WI38 (cell line): ENCODE data around the gene RAB11FIP3.
"Not testable (repeated sequence)": the region's sequence is repeated elsewhere in the genome, so short reads cannot be mapped to it uniquely, and the experiment has no call there.

Experiments
- H3K4me3 ChIP-seq: 2 replicates; pipeline ENCODE4 v1.5.1; 2011; ENCODE audit warnings: low read depth, mild to moderate bottlenecking, control low read depth, low read length
- CTCF ChIP-seq: IDR thresholded peaks from 2 replicates; pipeline ENCODE4 v1.5.1; 2012; ENCODE audit warnings: low read depth, mild to moderate bottlenecking, control low read depth, low read length

Gene RAB11FIP3

GRCh38 chr16:505479-506245, 80.2 kb downstream of the RAB11FIP3 start:
- no peak for TF ChIP-seq CTCF
- no peak overlapping the region for H3K4me3 ChIP-seq

GRCh38 chr16:506246-506546, 80.7 kb downstream of the RAB11FIP3 start:
- H3K4me3 ChIP-seq: no peak overlapping the region
- no peak for TF ChIP-seq CTCF

GRCh38 chr16:507527-507926, 82.1 kb downstream of the RAB11FIP3 start:
- not testable (repeated sequence) for H3K4me3 ChIP-seq

- no peak overlapping the region for H3K4me3 ChIP-seq
- no peak for TF ChIP-seq CTCF
These were observed 82.5 kb downstream of the RAB11FIP3 start for GRCh38 chr16:507996-508395.

GRCh38 chr16:508884-509736, 83.7 kb downstream of the RAB11FIP3 start:
- no peak overlapping the region for H3K4me3 ChIP-seq
- no peak for TF ChIP-seq CTCF

- no peak overlapping the region for H3K4me3 ChIP-seq
- no peak for TF ChIP-seq CTCF
These were observed 84.8 kb downstream of the RAB11FIP3 start for GRCh38 chr16:510066-510825.

- no peak overlapping the region for H3K4me3 ChIP-seq
- no peak for TF ChIP-seq CTCF
These were observed 87.4 kb downstream of the RAB11FIP3 start for GRCh38 chr16:512802-513201.
